K562 (cell line): ENCODE results near the gene TMF1. TPM values are rescaled to one million over a fixed set of nuclear protein-coding genes. Genes with fewer than 3 reads are reported as not detected.

ENCODE experiments used
- ATAC-seq: fragments of 200-7000 bp; cut with Tn5 transposase; 3 replicates; pipeline ENCODE4 v1.9.1; 2020; ENCODE audit warnings: moderate library complexity
- BruUV-seq: library from RNA; stranded (reverse); fragments of 400-500 nt; replicated peaks from 2 replicates; lab custom pipeline; 2021; lab: Mats Ljungman, UMichigan
- CTCF ChIA-PET: fragments of 300-600 bp; formaldehyde crosslinking; extraction: SDS; loops from one replicate; lab custom pipeline; 2021; ENCODE audit warnings: low intra/inter-chr PET ratio; lab: Yijun Ruan, JAX
- POLR2A ChIA-PET: fragments of 300-600, 350-650 bp; sonication (Branson Sonifier 250); formaldehyde crosslinking; extraction: SDS; loops from one replicate; lab custom pipeline; 2021; ENCODE audit warnings: antibody characterized with exemption, inconsistent platforms; lab: Yijun Ruan, JAX
- DNase-seq, 4 experiments: peaks; one replicate each; pipeline versions ENCODE4 v3.0.0 to v3.0.0-alpha.2; 2011 to 2018; ENCODE audit warnings: low spot score in 3 of 4, mixed read lengths in 3 of 4; ENCODE audit errors: extremely low read depth in 1 of 4
- FAIRE-seq: peaks from 2 replicates; lab custom pipeline; 2011; peaks lifted over from hg19 to GRCh38; lab: Jason Lieb, UNC
- H2AFZ ChIP-seq: 2 replicates; pipeline ENCODE4 v1.6.0; 2011; ENCODE audit warnings: low read depth, low read length, control low read depth, inconsistent platforms
- H3K27ac ChIP-seq: fragments of 200-600 bp; 3 replicates; pipeline ENCODE4 v1.8.0; 2011; ENCODE audit warnings: low read depth, mild to moderate bottlenecking, control low read depth, inconsistent platforms, low read length, moderate library complexity, mixed read lengths; ENCODE audit errors: extremely low read depth
- H3K27me3 ChIP-seq, 2 experiments: fragments of 300-600 bp in 1 of 2; 2 replicates in 1 of 2; 3 replicates in 1 of 2; pipeline versions ENCODE4 v1.6.0 to v1.8.0; 2011; ENCODE audit warnings: inconsistent platforms in 2 of 2, low read length in 2 of 2, mild to moderate bottlenecking in 1 of 2, mixed read lengths in 1 of 2, moderate library complexity in 1 of 2; ENCODE audit not compliant: control insufficient read depth in 2 of 2, insufficient read depth in 2 of 2
- H3K36me3 ChIP-seq: fragments of 300-600 bp; 3 replicates; pipeline ENCODE4 v1.8.0; 2011; ENCODE audit warnings: mild to moderate bottlenecking, low read length, inconsistent platforms; ENCODE audit not compliant: control insufficient read depth, insufficient read depth
- H3K4me1 ChIP-seq, 2 experiments: fragments of 200-600 bp in 1 of 2; replicated peaks in 1 of 2; 2 replicates in 1 of 2; 3 replicates in 1 of 2; pipeline versions ENCODE4 v1.5.1 to v1.8.0; 2011; ENCODE audit warnings: inconsistent platforms in 2 of 2, low read length in 2 of 2, mild to moderate bottlenecking in 1 of 2, mixed read lengths in 1 of 2, moderate library complexity in 1 of 2; ENCODE audit not compliant: control insufficient read depth in 2 of 2, insufficient read depth in 2 of 2
- H3K4me2 ChIP-seq: 2 replicates; pipeline ENCODE4 v1.6.1; 2011; ENCODE audit warnings: low read length, control low read depth, inconsistent platforms, mixed read lengths; ENCODE audit not compliant: insufficient read depth
- H3K4me3 ChIP-seq: fragments of 200-600 bp; sonication (generic), shearing (Covaris generic); 2 replicates; pipeline ENCODE4 v1.5.1; 2016; ENCODE audit warnings: control low read depth, inconsistent platforms
- H3K79me2 ChIP-seq: fragments of 200-600 bp; 3 replicates; pipeline ENCODE4 v1.8.0; 2011; ENCODE audit warnings: low read length, inconsistent platforms; ENCODE audit not compliant: control insufficient read depth, insufficient read depth
- H3K9ac ChIP-seq, 2 experiments: 2 replicates each; pipeline versions ENCODE4 v1.6.0 to v1.6.1; 2011; ENCODE audit warnings: low read depth in 2 of 2, low read length in 2 of 2, control low read depth in 1 of 2, inconsistent platforms in 1 of 2, mild to moderate bottlenecking in 1 of 2, mixed read lengths in 1 of 2; ENCODE audit not compliant: insufficient read depth in 1 of 2
- H3K9me1 ChIP-seq: one replicate; pipeline ENCODE4 v1.6.0; 2011; ENCODE audit warnings: inconsistent platforms, mild to moderate bottlenecking, low read length, moderate library complexity; ENCODE audit not compliant: control insufficient read depth, insufficient read depth
- H3K9me3 ChIP-seq: replicated peaks from 2 replicates; pipeline ENCODE4 v1.5.1; 2011; ENCODE audit warnings: low read depth, low read length, inconsistent platforms; ENCODE audit not compliant: control insufficient read depth, insufficient read depth
- H4K20me1 ChIP-seq: replicated peaks from 2 replicates; pipeline ENCODE4 v1.6.1; 2011; ENCODE audit warnings: low read length, inconsistent platforms, mixed read lengths; ENCODE audit not compliant: control insufficient read depth, insufficient read depth
- BCOR ChIP-seq: fragments of 450-650 bp; IDR thresholded peaks from 2 replicates; pipeline ENCODE4 v1.6.1; 2016
- CBFA2T3 ChIP-seq: fragments of 450-650 bp; IDR thresholded peaks from 2 replicates; pipeline ENCODE4 v1.6.1; 2017
- PRDM10 ChIP-seq: fragments of 450-650 bp; IDR thresholded peaks from 2 replicates; pipeline ENCODE4 v1.6.1; 2018; ENCODE audit not compliant: partially characterized antibody
- SRSF7 ChIP-seq: fragments of 200-400 bp; formaldehyde crosslinking; optimal IDR thresholded peaks from 2 replicates; pipeline ENCODE3; 2017; ENCODE audit warnings: mild to moderate bottlenecking, low read depth, low read length
- SUPT5H ChIP-seq: fragments of 450-650 bp; IDR thresholded peaks from 2 replicates; pipeline ENCODE4 v1.6.1; 2016
- UBTF ChIP-seq, 2 experiments: IDR thresholded peaks; 2 replicates each; pipeline ENCODE4 v1.6.1; 2012; ENCODE audit warnings: improper control_type of control experiment in 2 of 2, low read depth in 2 of 2, low read length in 2 of 2, borderline replicate concordance in 1 of 2
- ZNF311 ChIP-seq: fragments of 250-450 bp; sonication (Bioruptor Pico); IDR thresholded peaks from 2 replicates; pipeline ENCODE4 v1.4.0; 2020; ENCODE audit warnings: mild to moderate bottlenecking, moderate library complexity
- ZNF316 ChIP-seq: fragments of 450-650 bp; IDR thresholded peaks from 2 replicates; pipeline ENCODE4 v1.6.1; 2016
- WGBS: fragments of 100-300 bp; shearing (Covaris generic); methylation state at CpG from one replicate; pipeline ENCODE4 v1.1.6; 2016; ENCODE audit warnings: low coverage, mixed read lengths; ENCODE audit not compliant: insufficient coverage; ENCODE audit errors: missing lambda C conversion rate; 5-methylcytosine and 5-hydroxymethylcytosine counted together
- in situ Hi-C: fragments of 300-500 bp; cut with MboI; formaldehyde crosslinking; loops from 4 replicates; pipeline ENCODE4 v1.15.0; 2018; ENCODE audit warnings: inconsistent platforms, mixed read lengths
- intact Hi-C: fragments of 100-400 bp; cut with micrococcal nuclease; formaldehyde crosslinking; loops from 2 replicates; pipeline ENCODE4 v1.14.2; 2022
- polyA plus RNA-seq, 8 experiments: library from polyadenylated mRNA; depleted of rRNA in 4 of 8; stranded (reverse) in 5 of 8; unstranded in 3 of 8; fragments of >200 nt; fragmentation: Nextera tagmentation in 2 of 8; fragmentation: Illumina TruSeq in 1 of 8; extraction: Ambion mirVana in 2 of 8; extraction: Trizol in 1 of 8; gene quantifications; 2 replicates each; pipeline versions ENCODE4 v1.2.1 to v1.2.3, GENCODE V29; 2011 to 2014; ENCODE audit warnings: inconsistent platforms in 1 of 8, missing spikeins in 1 of 8
- total RNA-seq, 7 experiments: library from RNA; depleted of rRNA in 6 of 7; stranded (reverse); fragments of >200 nt in 6 of 7; fragmentation: Illumina TruSeq in 2 of 7; extraction: Trizol in 2 of 7; gene quantifications; 2 replicates each; pipeline versions ENCODE4 v1.2.1 to v1.2.3, GENCODE V29; 2011 to 2021; ENCODE audit warnings: low replicate concordance in 1 of 7

The TMF1 gene
- total and polyA plus RNA-seq, 9 of the 15 experiments (the other 6 are each of a cell fraction or from before 2014, with no cell fraction given): 3.1 to 13.9 (median 10.3) TPM

GRCh38 chr3:69016901-69017300 is 35.2 kb downstream of the TMF1 start (continued):
- TF ChIP-seq PRDM10 (peak; percentile 45), SRSF7 (no peak), ZNF316 (no peak), CBFA2T3 (peak; percentile 57; the same call in 1 of the 2 replicates), ZNF311 (CRISPR knock-in tag) (no peak)

DNA sequence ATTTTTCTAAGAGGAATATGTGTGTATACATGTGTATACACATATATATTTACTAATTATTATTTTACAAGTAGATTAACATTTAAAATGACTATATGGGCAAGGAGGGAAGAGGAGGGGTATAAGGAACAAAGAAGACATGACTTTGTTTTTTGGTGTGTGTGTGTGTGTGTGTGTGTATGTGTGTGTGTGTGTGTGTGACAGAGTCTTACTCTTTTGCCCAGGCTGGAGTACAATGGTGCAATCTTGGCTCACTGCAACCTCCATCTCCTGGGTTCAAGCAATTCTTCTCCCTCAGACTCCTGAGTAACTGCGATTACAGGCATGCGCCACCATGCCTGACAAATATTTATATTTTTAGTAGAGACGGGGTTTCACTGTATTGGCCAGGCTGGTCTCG is 36.0 kb downstream of the TMF1 start:
- FAIRE-seq: no peak
- POLR2A ChIA-PET: no interaction called here
- intact Hi-C loops: no loop called here

More for the DNA sequence above, 36.0 kb downstream of the TMF1 start:
- no peak overlapping the region for H3K4me3 ChIP-seq
- peaks cover 15% of the 10 kb centered on the region; the same call in 2 of the 3 replicates for H3K36me3 ChIP-seq
- H3K9me3 ChIP-seq: no peaks in the 10 kb centered on the region
- H3K79me2 ChIP-seq: peaks cover 18% of the 10 kb centered on the region
- WGBS: 81% methylated on average over 3 of the region's 4 CpGs
- TF ChIP-seq SUPT5H (peak; percentile 51), UBTF (IDR thresholded peaks at IDR 0.05; ENCODE audit: borderline replicate concordance in 1 of 2, low read depth in 2 of 2, low read length in 2 of 2) (no peak), BCOR (0 out of 2 replicates have a peak, but pooled peaks have one; percentile 31)
- in situ Hi-C loops: no loop called here
- peaks cover 11 to 17% of the 10 kb centered on the region in 2 experiments for H3K4me1 ChIP-seq
- DNase-seq (no peak), ATAC-seq (no peak)
- CTCF ChIA-PET: no interaction called here
- H2AFZ ChIP-seq: no peak overlapping the region
- H3K27ac ChIP-seq: no peak overlapping the region; the same call in 2 of the 3 replicates
- no peak overlapping the region for H3K9ac ChIP-seq
- no TSS peak for BruUV-seq
- H3K27me3 ChIP-seq: no peaks in the 10 kb centered on the region
- no peaks in the 10 kb centered on the region for H4K20me1 ChIP-seq
- no peaks in the 10 kb centered on the region for H3K9me1 ChIP-seq
- H3K4me2 ChIP-seq: no peak overlapping the region
